IMR-90 (cell line): Measurements from ENCODE around the gene PTPRN2. TPM values are rescaled to one million over a fixed set of nuclear protein-coding genes. Genes with fewer than 3 reads are reported as not detected.

ENCODE experiments used
- ATAC-seq: fragments of 200-7000 bp; cut with Tn5 transposase; 2 replicates; pipeline ENCODE4 v1.9.1; 2020; ENCODE audit warnings: low read depth, mild to moderate bottlenecking, moderate library complexity
- BruUV-seq: library from RNA; stranded (reverse); fragments of 400-500 nt; replicated peaks from 2 replicates; lab custom pipeline; 2021; lab: Mats Ljungman, UMichigan
- CTCF ChIA-PET: fragments of 300-600 bp; formaldehyde crosslinking; extraction: SDS; loops from one replicate; lab custom pipeline; 2021; ENCODE audit warnings: antibody characterized with exemption; lab: Yijun Ruan, JAX
- POLR2A ChIA-PET: fragments of 300-600 bp; sonication (Branson Sonifier 250); formaldehyde crosslinking; loops from one replicate; lab custom pipeline; 2022; ENCODE audit warnings: antibody characterized with exemption; ENCODE audit not compliant: unreplicated experiment; lab: Charles Lee
- DNase-seq: peaks from one replicate; pipeline ENCODE4 v3.0.0; 2013
- H2AFZ ChIP-seq: replicated peaks from 2 replicates; pipeline ENCODE3; 2013; ENCODE audit warnings: low read length, mild to moderate bottlenecking; ENCODE audit not compliant: poor library complexity
- H2AK5ac ChIP-seq: 2 replicates; pipeline ENCODE4 v1.6.1; 2013; ENCODE audit warnings: low read depth, low read length, inconsistent platforms
- H2AK9ac ChIP-seq: replicated peaks from 2 replicates; pipeline ENCODE3; 2013; ENCODE audit warnings: mild to moderate bottlenecking, low read depth, low read length, moderate library complexity; ENCODE audit not compliant: poor library complexity
- H2BK120ac ChIP-seq: 2 replicates; pipeline ENCODE4 v1.6.1; 2013; ENCODE audit warnings: low read depth, low read length, inconsistent platforms
- H2BK15ac ChIP-seq: 3 replicates; pipeline ENCODE4 v1.6.1; 2013; ENCODE audit warnings: low read depth, low read length, inconsistent platforms
- H2BK20ac ChIP-seq: 2 replicates; pipeline ENCODE4 v1.6.1; 2013; ENCODE audit warnings: low read depth, mild to moderate bottlenecking, inconsistent platforms, low read length, moderate library complexity
- H2BK5ac ChIP-seq: 2 replicates; pipeline ENCODE4 v1.6.1; 2013; ENCODE audit warnings: mild to moderate bottlenecking, low read depth, low read length, inconsistent platforms; ENCODE audit not compliant: poor library complexity, severe bottlenecking
- H3K14ac ChIP-seq: replicated peaks from 2 replicates; pipeline ENCODE4 v1.6.1; 2013; ENCODE audit warnings: low read depth, low read length, inconsistent platforms
- H3K18ac ChIP-seq: 2 replicates; pipeline ENCODE4 v1.6.1; 2013; ENCODE audit warnings: low read depth, low read length, control low read depth
- H3K23ac ChIP-seq: 2 replicates; pipeline ENCODE4 v1.6.1; 2013; ENCODE audit warnings: low read depth, low read length, inconsistent platforms
- H3K27ac ChIP-seq: 2 replicates; pipeline ENCODE4 v1.5.1; 2013; ENCODE audit warnings: mild to moderate bottlenecking, control low read depth, low read length; ENCODE audit not compliant: insufficient read depth
- H3K27me3 ChIP-seq: 2 replicates; pipeline ENCODE4 v1.6.1; 2013; ENCODE audit warnings: low read length; ENCODE audit not compliant: control insufficient read depth, insufficient read depth
- H3K36me3 ChIP-seq: 2 replicates; pipeline ENCODE4 v1.6.1; 2013; ENCODE audit warnings: low read length, mixed read lengths; ENCODE audit not compliant: control insufficient read depth, insufficient read depth
- H3K4ac ChIP-seq: 2 replicates; pipeline ENCODE4 v1.6.1; 2013; ENCODE audit warnings: low read depth, low read length, inconsistent platforms
- H3K4me1 ChIP-seq: 2 replicates; pipeline ENCODE4 v1.6.1; 2013; ENCODE audit warnings: low read length, mixed read lengths; ENCODE audit not compliant: control insufficient read depth, insufficient read depth
- H3K4me2 ChIP-seq: 2 replicates; pipeline ENCODE4 v1.6.1; 2013; ENCODE audit warnings: low read depth, mild to moderate bottlenecking, control low read depth, low read length, moderate library complexity
- H3K4me3 ChIP-seq: 2 replicates; pipeline ENCODE4 v1.5.1; 2013; ENCODE audit warnings: low read depth, mild to moderate bottlenecking, control low read depth, low read length, moderate library complexity; ENCODE audit not compliant: insufficient read depth
- H3K56ac ChIP-seq: 2 replicates; pipeline ENCODE4 v1.6.1; 2013; ENCODE audit warnings: low read length, inconsistent platforms; ENCODE audit not compliant: insufficient read depth; ENCODE audit errors: extremely low read depth
- H3K79me1 ChIP-seq, 2 experiments: 2 replicates each; pipeline ENCODE4 v1.6.1; 2013; ENCODE audit warnings: low read length in 2 of 2, inconsistent platforms in 1 of 2, low read depth in 1 of 2
- H3K9ac ChIP-seq: 2 replicates; pipeline ENCODE4 v1.6.1; 2013; ENCODE audit warnings: low read depth, low read length, control low read depth
- H3K9me1 ChIP-seq: 2 replicates; pipeline ENCODE4 v1.6.1; 2013; ENCODE audit warnings: low read length, inconsistent platforms; ENCODE audit not compliant: insufficient read depth
- H3K9me3 ChIP-seq: 2 replicates; pipeline ENCODE4 v1.6.1; 2013; ENCODE audit warnings: low read length; ENCODE audit not compliant: control insufficient read depth, insufficient read depth
- H4K20me1 ChIP-seq: 2 replicates; pipeline ENCODE4 v1.6.1; 2013; ENCODE audit warnings: low read length, inconsistent platforms; ENCODE audit not compliant: insufficient read depth
- H4K5ac ChIP-seq: 2 replicates; pipeline ENCODE4 v1.6.1; 2013; ENCODE audit warnings: mild to moderate bottlenecking, low read depth, low read length, control low read depth
- H4K8ac ChIP-seq, 2 experiments: 2 replicates each; pipeline ENCODE4 v1.6.1; 2013; ENCODE audit warnings: low read depth in 2 of 2, low read length in 2 of 2, control low read depth in 1 of 2, inconsistent platforms in 1 of 2
- H4K91ac ChIP-seq: 2 replicates; pipeline ENCODE4 v1.6.1; 2013; ENCODE audit warnings: low read depth, low read length, inconsistent platforms; ENCODE audit not compliant: insufficient read depth
- BHLHE40 ChIP-seq: fragments of 150-350 bp; IDR thresholded peaks from 2 replicates; pipeline ENCODE4 v1.6.1; 2016; ENCODE audit warnings: mild to moderate bottlenecking, low read depth, low read length
- CHD1 ChIP-seq: IDR thresholded peaks from 2 replicates; pipeline ENCODE4 v1.6.1; 2012; ENCODE audit warnings: low read depth, low read length, improper control_type of control experiment
- CTCF ChIP-seq: conservative IDR thresholded peaks from 2 replicates; pipeline ENCODE4 v1.5.1; 2012; ENCODE audit warnings: mild to moderate bottlenecking, low read depth, low read length, improper control_type of control experiment
- ELK1 ChIP-seq: fragments of 150-350 bp; IDR thresholded peaks from 2 replicates; pipeline ENCODE4 v1.6.1; 2016; ENCODE audit warnings: low read depth, mild to moderate bottlenecking, low read length, moderate library complexity, borderline replicate concordance
- MAFK ChIP-seq: IDR thresholded peaks from 2 replicates; pipeline ENCODE4 v1.6.1; 2012; ENCODE audit warnings: low read depth, low read length, improper control_type of control experiment
- MAZ ChIP-seq: IDR thresholded peaks from 2 replicates; pipeline ENCODE4 v1.6.1; 2012; ENCODE audit warnings: low read depth, mild to moderate bottlenecking, low read length, improper control_type of control experiment, moderate library complexity, borderline replicate concordance
- POLR2A ChIP-seq: IDR thresholded peaks from 2 replicates; pipeline ENCODE4 v1.6.1; 2012; ENCODE audit warnings: mild to moderate bottlenecking, low read depth, low read length
- RCOR1 ChIP-seq: IDR thresholded peaks from 2 replicates; pipeline ENCODE4 v1.6.1; 2012; ENCODE audit warnings: mild to moderate bottlenecking, low read length, improper control_type of control experiment; ENCODE audit not compliant: insufficient replicate concordance
- SMC3 ChIP-seq: fragments of 150-350 bp; IDR thresholded peaks from 2 replicates; pipeline ENCODE4 v1.6.1; 2016; ENCODE audit warnings: low read depth, mild to moderate bottlenecking, antibody characterized with exemption, low read length, moderate library complexity
- USF2 ChIP-seq: fragments of 150-350 bp; IDR thresholded peaks from 2 replicates; pipeline ENCODE4 v1.6.1; 2017; ENCODE audit warnings: mild to moderate bottlenecking, antibody characterized with exemption, low read length, low read depth
- WGBS, 2 experiments: methylation state at CpG; one replicate each; pipeline versions ENCODE4 v1.1.5 to v1.1.7; 2013; ENCODE audit warnings: missing lambda C conversion rate in 2 of 2; ENCODE audit not compliant: insufficient read length in 1 of 2; ENCODE audit errors: extremely low coverage in 2 of 2; 5-methylcytosine and 5-hydroxymethylcytosine counted together
- dilution Hi-C: fragments of 300-500 bp; cut with HindIII; formaldehyde crosslinking; loops from one replicate; pipeline ENCODE4 v1.14.3; 2018; ENCODE audit warnings: low sequenced_read_pairs; ENCODE audit not compliant: unreplicated experiment
- in situ Hi-C: fragments of 300-500 bp; cut with MboI; formaldehyde crosslinking; loops from 3 replicates; pipeline ENCODE4 v1.14.3; 2019; ENCODE audit warnings: low sequenced_read_pairs, inconsistent platforms, mixed read lengths
- intact Hi-C: fragments of 100-400 bp; cut with micrococcal nuclease; formaldehyde crosslinking; loops from 2 replicates; pipeline ENCODE4 v1.10.0; 2022
- polyA plus RNA-seq, 3 experiments: library from polyadenylated mRNA; depleted of rRNA; stranded (reverse); fragments of >200 nt; gene quantifications; 2 replicates each; pipeline ENCODE4 v1.2.3, GENCODE V29; 2012; ENCODE audit warnings: low replicate concordance in 1 of 3
- total RNA-seq: library from RNA; depleted of rRNA; stranded (reverse); fragments of >200 nt; gene quantifications from 2 replicates; pipeline ENCODE4 v1.2.3, GENCODE V29; 2012

The PTPRN2 gene
- total and polyA plus RNA-seq, 2 of the 4 experiments (the other 2 are of a cell fraction): 0.03 TPM; not detected in 1

- Histone ChIP-seq H3K14ac (no peak overlapping the region), H3K9ac (no peak overlapping the region), H3K56ac (peak overlapping the region; percentile 3; the same call in 1 of the 2 replicates), H2AFZ (no peak overlapping the region), H3K23ac (0 out of 2 replicates have a peak overlapping the region, but pooled peaks have one; percentile 29), H3K36me3 (no peaks in the 10 kb centered on the region), H3K9me1 (peaks cover 9% of the 10 kb centered on the region; the same call in 1 of the 2 replicates), H3K4me3 (no peak overlapping the region), H4K8ac (no peak overlapping the region), H3K27ac (no peak overlapping the region), H3K27me3 (no peaks in the 10 kb centered on the region), H2AK9ac (no peak overlapping the region), H4K5ac (no peak overlapping the region; the same call in 1 of the 2 replicates), H2BK120ac (no peak overlapping the region), H2BK5ac (no peak overlapping the region), H3K9me3 (no peaks in the 10 kb centered on the region), H3K4ac (no peak overlapping the region), H3K79me1 (peaks cover 0 to 12% of the 10 kb centered on the region in 2 experiments; a peak in 3 of 4 replicates), H2BK20ac (no peak overlapping the region), H3K4me2 (no peak overlapping the region), H3K18ac (no peak overlapping the region), H2AK5ac (no peak overlapping the region), H4K91ac (no peak overlapping the region), H2BK15ac (no peak overlapping the region), H3K4me1 (peaks cover 5% of the 10 kb centered on the region), H4K20me1 (no peaks in the 10 kb centered on the region)
- BruUV-seq: no TSS peak
- in situ Hi-C loops: no loop called here
- ChIA-PET POLR2A (no interaction called here), CTCF (interaction anchor here (0.6 kb wide), 1 partner anchor 19 kb away, joined by 6 read pairs; no protein-coding TSS in a partner anchor)
- dilution Hi-C loops: no loop called here
- DNase-seq: peak; percentile 51
- intact Hi-C loops: loop anchor here (5.0 to 10.0 kb wide), 2 partner anchors 65 to 207 kb away; partner anchors contain the start of gene ESYT2
- WGBS, 2 experiments: 60% methylated on average over 2 of the region's 3 CpGs; no CpG with 5 or more reads in 1 of the 2 experiments
- TF ChIP-seq SMC3 (no peak), MAFK (no peak), BHLHE40 (no peak), MAZ (no peak), RCOR1 (no peak), POLR2A (no peak), CHD1 (no peak), ELK1 (no peak), CTCF (no peak), USF2 (no peak)
- ATAC-seq: peak; percentile 7; the same call in 1 of the 2 replicates
These were observed 30.1 kb upstream of the PTPRN2 start for GRCh38 chr7:158617737-158618128.
